Neural cell (in vitro differentiated cells): ENCODE data around the gene ZNF285.

Experiments
- CTCF ChIP-seq: fragments of 450-650 bp; IDR thresholded peaks from 2 replicates; pipeline ENCODE4 v1.5.1; 2014; ENCODE audit warnings: antibody characterized with exemption, mild to moderate bottlenecking, moderate library complexity; ENCODE audit not compliant: poor library complexity, severe bottlenecking
- EP300 ChIP-seq: fragments of 450-650 bp; conservative IDR thresholded peaks from 2 replicates; pipeline ENCODE4 v1.6.1; 2014; ENCODE audit warnings: antibody characterized with exemption, mild to moderate bottlenecking, moderate library complexity; ENCODE audit not compliant: poor library complexity, severe bottlenecking
- MXI1 ChIP-seq: fragments of 450-650 bp; conservative IDR thresholded peaks from 2 replicates; pipeline ENCODE4 v1.6.1; 2014; ENCODE audit warnings: antibody characterized with exemption, mild to moderate bottlenecking; ENCODE audit not compliant: poor library complexity, severe bottlenecking
- POLR2AphosphoS5 ChIP-seq: IDR thresholded peaks from 2 replicates; pipeline ENCODE4 v1.6.1; 2012
- RAD21 ChIP-seq: fragments of 450-650 bp; conservative IDR thresholded peaks from 2 replicates; pipeline ENCODE4 v1.6.1; 2014; ENCODE audit warnings: antibody characterized with exemption, mild to moderate bottlenecking, moderate library complexity

DNA sequence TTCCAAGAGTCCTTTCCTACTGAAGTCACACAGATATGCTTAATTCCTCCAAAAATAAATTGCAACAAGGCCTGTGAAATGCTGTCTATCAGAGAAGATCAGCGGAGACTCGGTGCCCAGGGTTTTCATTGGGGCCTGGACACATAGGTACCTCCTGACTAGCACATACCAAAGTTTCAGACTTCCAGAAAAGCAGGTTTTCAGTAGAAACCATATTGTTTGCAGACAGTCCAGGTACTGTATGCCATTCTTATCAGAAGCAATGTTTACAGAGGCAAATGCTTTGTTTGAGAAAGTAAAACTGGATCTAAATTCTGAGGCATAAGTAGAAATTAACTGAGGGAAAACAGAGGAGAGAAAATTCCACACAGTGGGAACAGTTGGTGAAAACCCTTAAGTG, 34.0 kb upstream of the ZNF285 start:
- TF ChIP-seq MXI1 (no peak), POLR2AphosphoS5 (no peak), EP300 (no peak), CTCF (no peak), RAD21 (no peak)
